VCaP (cell line): ENCODE measurements around the gene TIMP2.
"Not testable (repeated sequence)": the region's sequence is repeated elsewhere in the genome, so short reads cannot be mapped to it uniquely, and the experiment has no call there.

ENCODE experiments used
- H3K27ac ChIP-seq: fragments of 450-650 bp; 2 replicates; pipeline ENCODE4 v1.5.1; 2017
- CTCF ChIP-seq: fragments of 450-650 bp; conservative IDR thresholded peaks from 2 replicates; pipeline ENCODE4 v1.5.1; 2017; ENCODE audit warnings: mild to moderate bottlenecking, moderate library complexity

TIMP2 gene

GRCh38 chr17:78884148-78884825 is 40.9 kb downstream of the TIMP2 start:
- no peak for TF ChIP-seq CTCF
- H3K27ac ChIP-seq, result no peak overlapping the region

DNA sequence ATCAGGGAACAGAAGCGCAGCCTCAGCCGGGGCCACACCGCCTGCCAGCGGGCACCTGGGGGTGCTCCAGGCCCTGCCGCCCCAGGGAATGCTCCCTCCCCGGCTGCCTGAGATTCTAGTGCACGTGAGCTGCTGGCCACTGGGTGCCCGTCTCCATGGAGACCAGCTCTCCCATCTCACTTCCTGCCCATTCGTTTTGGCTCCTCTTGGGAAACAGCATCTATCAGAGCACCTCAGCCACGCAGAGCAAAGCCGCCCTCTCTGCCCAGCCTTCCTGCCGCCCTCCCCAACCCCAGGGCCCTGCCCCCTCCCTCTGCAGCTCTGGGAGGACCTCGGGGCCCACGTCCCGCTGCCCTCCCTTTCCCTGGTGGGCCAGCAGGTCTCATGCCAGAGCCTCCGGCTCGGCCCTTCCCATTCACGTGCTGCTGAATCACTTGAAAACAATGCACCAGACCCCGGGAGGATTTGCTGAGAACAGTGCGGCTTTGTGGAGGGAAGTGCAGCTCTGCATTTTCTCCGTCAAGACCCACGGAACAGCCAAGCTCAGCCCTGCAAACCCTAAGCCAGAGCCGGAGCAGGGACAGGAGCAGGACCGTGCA is 41.6 kb downstream of the TIMP2 start:
- TF ChIP-seq CTCF, result no peak
- no peak overlapping the region for H3K27ac ChIP-seq

- H3K27ac ChIP-seq, result no peak overlapping the region
- no peak for TF ChIP-seq CTCF
Measured at GRCh38 chr17:78883089-78883532, 42.1 kb downstream of the TIMP2 start.

GRCh38 chr17:78882540-78883088 is 42.6 kb downstream of the TIMP2 start:
- no peak overlapping the region for H3K27ac ChIP-seq
- no peak for TF ChIP-seq CTCF

DNA sequence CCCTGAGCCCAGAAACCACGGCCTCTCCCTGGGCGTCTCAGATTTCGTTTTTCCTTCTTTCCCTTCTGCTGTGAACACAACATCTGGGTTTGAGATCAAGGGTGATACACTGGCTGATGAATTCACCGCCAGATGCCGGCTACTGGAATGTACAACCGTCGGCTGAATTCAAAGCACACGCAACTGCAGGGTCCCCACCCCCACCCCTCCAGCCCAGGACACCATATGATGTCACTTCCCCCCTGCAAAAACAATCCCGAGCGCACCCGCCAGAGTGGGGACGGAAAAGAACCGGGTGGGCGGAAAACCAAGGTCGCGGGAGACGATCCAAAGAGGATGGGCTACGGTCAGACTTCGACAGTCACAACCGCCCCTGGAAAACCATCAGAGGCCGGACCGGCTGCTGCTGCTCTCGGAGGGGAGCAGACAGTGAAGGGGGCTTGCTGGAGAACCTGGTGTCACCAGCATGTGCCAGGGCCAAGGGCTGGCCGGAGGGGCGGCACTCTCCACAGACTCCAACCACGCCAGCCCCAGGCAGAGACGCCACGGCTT is 45.5 kb downstream of the TIMP2 start:
- H3K27ac ChIP-seq, result no peak overlapping the region
- no peak for TF ChIP-seq CTCF

DNA sequence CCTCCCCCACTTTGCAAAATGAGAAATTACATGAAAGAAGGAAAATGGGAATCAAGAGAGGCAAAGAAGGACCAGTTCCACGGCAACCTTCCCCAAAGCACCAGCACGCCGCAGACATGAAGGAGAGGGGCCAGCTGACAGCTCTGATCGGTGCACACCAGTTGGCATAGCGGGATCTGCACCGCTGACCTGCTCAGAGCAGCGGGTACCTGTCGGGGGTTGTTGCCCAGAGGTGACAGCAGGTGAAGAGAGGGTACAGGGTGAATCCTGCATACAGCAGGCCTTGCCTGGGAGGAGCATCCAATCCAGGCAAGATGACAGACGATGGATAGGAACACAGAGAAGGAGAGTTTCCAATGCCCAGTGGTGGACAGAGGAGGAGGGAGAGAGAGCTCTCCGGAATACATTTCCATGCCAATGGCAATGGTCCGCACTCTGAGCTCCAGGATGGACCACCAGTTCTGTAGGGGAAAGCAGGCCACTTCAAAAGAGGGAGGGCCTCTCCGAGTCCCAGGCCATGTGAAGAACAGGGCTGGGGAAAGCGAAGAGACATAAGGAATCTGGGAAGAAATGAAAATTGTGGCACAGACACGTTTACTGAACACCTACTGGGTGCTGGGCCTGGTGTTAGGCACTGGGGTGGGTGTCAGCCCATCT is 46.2 kb downstream of the TIMP2 start:
- no peak for TF ChIP-seq CTCF
- no peak overlapping the region for H3K27ac ChIP-seq

GRCh38 chr17:78878261-78878660 is 46.9 kb downstream of the TIMP2 start:
- no peak for TF ChIP-seq CTCF
- H3K27ac ChIP-seq, result no peak overlapping the region

GRCh38 chr17:78876954-78877517 is 48.2 kb downstream of the TIMP2 start:
- not testable (repeated sequence) for H3K27ac ChIP-seq
